HUES64 (cell line): ENCODE measurements around the gene PDE11A.
"Not testable (repeated sequence)": the region's sequence is repeated elsewhere in the genome, so short reads cannot be mapped to it uniquely, and the experiment has no call there.

Source experiments
- H3K27ac ChIP-seq: 2 replicates; pipeline ENCODE4 v1.7.0; 2013; ENCODE audit warnings: low read depth, low read length, inconsistent platforms
- H3K27me3 ChIP-seq: 2 replicates; pipeline ENCODE4 v1.6.1; 2013; ENCODE audit warnings: mild to moderate bottlenecking, low read length; ENCODE audit not compliant: insufficient read depth
- H3K36me3 ChIP-seq: 2 replicates; pipeline ENCODE4 v1.6.1; 2013; ENCODE audit warnings: mild to moderate bottlenecking, low read length; ENCODE audit not compliant: insufficient read depth
- H3K4me1 ChIP-seq: 2 replicates; pipeline ENCODE4 v1.6.1; 2013; ENCODE audit warnings: mild to moderate bottlenecking, low read length, moderate library complexity; ENCODE audit not compliant: insufficient read depth
- H3K4me3 ChIP-seq: 2 replicates; pipeline ENCODE4 v1.5.1; 2013; ENCODE audit warnings: mild to moderate bottlenecking, low read length, moderate library complexity
- H3K9ac ChIP-seq: 2 replicates; pipeline ENCODE4 v1.6.1; 2013; ENCODE audit warnings: mild to moderate bottlenecking, low read depth, low read length
- H3K9me3 ChIP-seq: 2 replicates; pipeline ENCODE4 v1.6.1; 2013; ENCODE audit warnings: low read depth, low read length; ENCODE audit not compliant: insufficient read depth
- whole genome bisulfite sequencing: fragments of 150-250, 120-280 bp; methylation state at CpG from one replicate; pipeline ENCODE4 v1.1.7; 2013; ENCODE audit warnings: missing lambda C conversion rate; 5-methylcytosine and 5-hydroxymethylcytosine counted together

PDE11A gene

DNA sequence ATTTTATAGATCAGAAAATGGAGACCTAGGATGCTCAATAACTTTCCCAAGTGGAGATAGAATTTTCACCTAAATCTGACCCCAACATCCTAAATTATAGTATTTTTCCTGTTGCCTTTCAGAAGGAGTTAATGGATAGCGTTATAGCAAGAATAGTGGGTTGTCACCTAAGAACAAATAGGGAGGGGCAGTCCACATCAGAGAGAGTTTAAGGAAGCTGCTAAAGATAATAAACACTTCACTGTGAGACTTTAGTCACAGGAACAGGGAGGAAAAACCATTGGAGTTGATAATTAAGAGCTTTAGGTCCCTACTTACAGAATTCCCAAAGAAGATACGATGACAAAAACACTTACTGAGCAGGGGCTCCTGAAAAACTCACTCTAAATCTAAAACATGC is 229.4 kb downstream of the PDE11A start:
- Histone ChIP-seq H3K27me3 (no peaks in the 10 kb centered on the region), H3K36me3 (no peaks in the 10 kb centered on the region), H3K9me3 (peaks cover 3% of the 10 kb centered on the region), H3K4me3 (no peak overlapping the region), H3K9ac (no peak overlapping the region), H3K4me1 (no peaks in the 10 kb centered on the region), H3K27ac (no peak overlapping the region)
- WGBS, result 86% methylated on average over 1 of the region's 2 CpGs

DNA sequence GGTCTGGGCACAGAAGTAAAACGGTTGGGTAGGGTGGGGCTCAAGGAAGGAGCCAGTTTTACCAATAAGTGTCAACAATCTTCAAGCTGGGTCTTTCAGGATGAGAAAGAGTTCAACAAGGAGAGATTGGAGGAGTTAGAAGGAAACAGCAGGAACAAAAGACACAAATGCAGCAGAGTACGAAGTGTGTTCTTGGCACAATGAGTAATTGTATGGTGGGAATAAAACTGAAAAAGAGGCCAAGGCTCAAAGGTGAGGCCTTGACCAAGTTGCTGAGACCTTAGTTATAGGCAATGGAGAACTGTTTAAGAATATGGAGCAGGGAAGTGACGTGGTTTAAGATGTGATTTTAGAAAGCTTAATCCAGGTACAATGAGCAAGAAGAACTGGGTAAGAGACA is 230.3 kb downstream of the PDE11A start:
- Histone ChIP-seq H3K9ac (no peak overlapping the region), H3K27me3 (no peaks in the 10 kb centered on the region), H3K36me3 (no peaks in the 10 kb centered on the region), H3K4me3 (no peak overlapping the region), H3K4me1 (no peaks in the 10 kb centered on the region), H3K27ac (no peak overlapping the region), H3K9me3 (peaks cover 13% of the 10 kb centered on the region)
- 85% methylated on average over 3 of the region's 3 CpGs for WGBS

DNA sequence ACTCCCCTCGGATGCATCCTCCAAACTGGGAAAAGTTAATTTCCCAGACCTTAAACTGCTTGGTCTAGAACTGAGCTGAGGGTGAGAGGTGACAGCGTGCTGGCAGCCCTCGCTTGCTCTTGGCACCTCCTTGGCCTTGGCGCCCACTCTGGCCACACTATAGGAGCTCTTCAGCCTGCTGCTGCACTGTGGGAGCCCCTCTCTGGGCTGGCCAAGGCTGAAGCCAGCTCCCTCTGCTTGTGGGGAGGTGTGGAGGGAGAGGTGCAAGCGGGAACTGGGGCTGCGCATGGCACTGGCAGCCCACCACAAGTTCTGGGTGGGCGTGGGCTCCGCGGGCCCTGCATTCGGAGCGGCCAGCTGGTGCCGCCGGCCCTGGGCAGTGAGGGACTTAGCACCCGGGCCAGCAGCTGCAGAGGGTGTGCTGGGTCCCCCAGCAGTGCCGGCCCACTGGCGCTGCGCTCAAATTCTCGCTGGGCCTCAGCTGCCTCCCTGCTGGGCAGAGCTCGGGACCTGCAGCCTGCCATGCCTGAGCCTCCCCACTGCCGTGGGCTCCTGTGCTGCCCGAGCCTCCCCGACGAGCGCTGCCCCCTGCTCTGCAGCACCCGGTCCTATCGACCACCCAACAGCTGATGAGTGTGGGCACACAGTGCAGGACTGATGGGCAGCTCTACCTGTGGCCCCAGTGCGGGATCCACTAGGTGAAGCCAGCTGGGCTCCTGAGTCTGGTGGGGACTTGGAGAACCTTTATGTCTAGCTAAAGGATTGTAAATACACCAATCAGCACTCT is 237.0 kb downstream of the PDE11A start:
- H3K27me3 ChIP-seq, H3K27ac ChIP-seq, H3K4me1 ChIP-seq, H3K36me3 ChIP-seq, H3K4me3 ChIP-seq, H3K9ac ChIP-seq: not testable (repeated sequence)
- 94% methylated on average over 27 of the region's 27 CpGs for WGBS
- peaks cover 47% of the 10 kb centered on the region for H3K9me3 ChIP-seq

DNA sequence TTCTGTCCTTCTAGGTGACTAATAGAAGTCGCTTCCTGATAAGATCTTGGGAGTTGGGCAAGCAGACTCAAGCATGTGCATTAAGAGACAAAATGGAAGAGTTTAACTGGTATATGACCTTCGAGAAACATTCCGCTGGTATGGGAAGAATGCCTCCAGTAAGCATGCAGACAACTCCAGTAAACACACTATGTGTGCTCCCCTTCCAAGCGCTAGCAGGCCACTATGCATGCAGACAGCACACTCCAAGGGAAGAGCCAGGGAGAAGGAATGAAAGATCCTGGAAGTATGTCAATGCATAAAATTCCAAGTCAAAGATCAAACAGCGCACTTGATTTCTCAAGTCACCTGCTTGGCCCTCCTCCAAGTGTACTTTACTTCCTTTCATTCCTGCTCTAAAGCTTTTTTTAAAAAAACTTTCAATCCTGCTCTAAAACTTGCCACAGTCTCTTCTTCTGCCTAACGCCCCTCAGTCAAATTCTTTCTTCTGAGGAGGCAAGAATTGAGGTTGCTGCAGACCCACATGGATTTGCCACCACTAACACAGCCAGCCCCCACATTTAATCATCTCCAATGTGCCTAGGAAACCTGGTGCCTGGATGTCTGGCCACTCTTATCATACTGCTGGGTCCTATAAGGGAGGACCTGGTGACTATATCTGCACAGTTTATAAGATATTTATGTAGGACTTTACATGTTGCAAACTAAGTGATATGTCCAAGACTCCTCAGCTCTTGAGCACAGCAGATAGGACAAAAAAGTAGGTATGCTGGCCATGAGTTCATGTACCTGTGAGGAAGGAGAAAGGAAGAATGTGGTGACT is 239.8 kb downstream of the PDE11A start:
- Histone ChIP-seq H3K9ac (no peak overlapping the region), H3K36me3 (no peaks in the 10 kb centered on the region), H3K27ac (no peak overlapping the region), H3K4me1 (no peaks in the 10 kb centered on the region), H3K27me3 (no peaks in the 10 kb centered on the region), H3K4me3 (no peak overlapping the region), H3K9me3 (peaks cover 41% of the 10 kb centered on the region)
- WGBS, result 93% methylated on average over 6 of the region's 6 CpGs

DNA sequence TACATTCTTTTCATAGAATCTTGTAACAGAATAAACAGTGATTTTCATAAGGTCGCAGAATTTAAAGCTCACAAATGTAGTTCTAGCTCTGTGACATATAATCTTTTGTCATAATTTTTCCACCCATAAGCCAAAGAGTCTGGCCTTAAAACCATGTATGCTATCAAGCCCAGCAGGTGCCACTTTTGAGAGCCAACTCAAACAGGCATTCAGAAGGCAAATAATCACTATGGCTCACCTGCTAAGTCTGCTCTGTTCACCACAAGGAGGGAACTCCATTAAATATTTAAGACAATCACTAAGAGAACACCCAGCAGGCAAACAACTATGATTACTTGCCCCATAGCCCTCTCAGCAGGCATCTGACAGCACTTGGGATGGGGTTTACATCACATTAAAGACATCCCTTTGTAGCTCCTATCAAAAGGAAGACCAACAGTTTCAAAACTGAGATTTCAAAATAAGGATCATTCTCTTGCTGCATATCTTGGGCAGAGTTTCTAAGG is 241.6 kb downstream of the PDE11A start:
- no peak overlapping the region for H3K27ac ChIP-seq
- no peaks in the 10 kb centered on the region for H3K4me1 ChIP-seq
- H3K9me3 ChIP-seq, result peaks cover 30% of the 10 kb centered on the region
- WGBS, result 100% methylated on average over 1 of the region's 1 CpG
- H3K4me3 ChIP-seq, result no peak overlapping the region
- no peaks in the 10 kb centered on the region for H3K36me3 ChIP-seq
- no peaks in the 10 kb centered on the region for H3K27me3 ChIP-seq
- H3K9ac ChIP-seq, result no peak overlapping the region

DNA sequence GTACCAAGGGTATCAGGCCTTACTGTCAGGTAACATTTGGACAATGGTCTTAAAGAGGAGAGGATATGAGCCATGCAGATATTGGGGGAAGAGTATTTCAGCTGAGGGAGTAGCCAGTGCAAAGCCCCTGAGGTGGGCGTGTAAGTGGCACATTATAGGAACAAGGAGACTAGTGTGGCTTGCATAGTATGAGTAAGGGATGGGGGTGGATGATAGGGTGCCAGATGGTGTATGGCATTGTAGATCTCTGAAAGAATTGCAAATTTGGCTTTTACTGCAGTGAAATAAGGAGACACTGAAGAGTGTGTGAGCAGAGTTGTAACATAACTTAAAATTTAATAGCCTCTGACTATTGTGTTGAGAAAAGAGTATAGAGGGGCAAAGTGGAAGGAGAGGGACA is 244.0 kb downstream of the PDE11A start:
- H3K9me3 ChIP-seq, result 0 out of 2 replicates have a peak, but pooled peaks cover 7% of the 10 kb centered on the region
- H3K9ac ChIP-seq, result no peak overlapping the region
- no peak overlapping the region for H3K27ac ChIP-seq
- H3K4me3 ChIP-seq, result no peak overlapping the region
- no peaks in the 10 kb centered on the region for H3K4me1 ChIP-seq
- 87% methylated on average over 1 of the region's 1 CpG for WGBS
- no peaks in the 10 kb centered on the region for H3K36me3 ChIP-seq
- H3K27me3 ChIP-seq, result no peaks in the 10 kb centered on the region

DNA sequence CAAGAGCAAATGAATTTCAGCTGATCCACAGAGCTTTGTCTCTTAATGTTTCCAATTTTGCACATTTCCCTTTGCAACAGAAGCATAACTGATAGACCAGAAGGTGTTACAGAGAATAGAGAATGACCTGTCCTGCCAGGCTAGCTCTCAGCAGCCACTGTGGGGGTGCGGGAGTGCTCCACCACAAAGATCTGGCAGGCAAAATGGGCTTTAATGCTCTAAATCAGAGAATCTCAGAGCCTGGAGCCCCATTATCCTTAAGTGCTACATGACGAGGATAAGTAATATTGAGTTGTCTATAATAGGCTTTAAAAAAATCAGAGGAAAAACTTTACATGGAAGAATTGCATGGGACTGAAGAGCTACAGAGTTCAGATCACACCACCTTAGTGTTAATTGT is 245.7 kb downstream of the PDE11A start:
- 93% methylated on average over 2 of the region's 2 CpGs for WGBS
- H3K9ac ChIP-seq, result no peak overlapping the region
- no peaks in the 10 kb centered on the region for H3K4me1 ChIP-seq
- no peaks in the 10 kb centered on the region for H3K27me3 ChIP-seq
- H3K4me3 ChIP-seq, result no peak overlapping the region
- H3K27ac ChIP-seq, result no peak overlapping the region
- no peaks in the 10 kb centered on the region for H3K36me3 ChIP-seq
- H3K9me3 ChIP-seq, result no peaks in the 10 kb centered on the region

DNA sequence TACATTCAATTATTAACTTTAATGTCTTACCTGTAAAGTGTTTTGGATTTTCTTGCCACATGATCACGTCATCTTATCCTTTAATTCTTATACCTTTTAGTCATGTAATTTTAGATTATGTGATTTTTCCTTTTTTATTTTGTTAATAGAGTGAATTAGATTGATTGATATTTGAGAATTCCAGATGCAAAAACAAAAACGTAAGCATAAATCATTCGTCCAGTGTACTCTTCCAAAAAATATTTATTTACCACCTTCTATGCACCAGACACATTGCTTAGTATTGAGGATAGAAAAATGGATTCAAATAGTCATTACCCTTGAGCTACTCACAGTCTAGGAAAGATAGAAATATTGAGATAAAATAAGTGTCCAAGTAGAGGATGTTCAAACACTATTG is 249.6 kb downstream of the PDE11A start:
- no peak overlapping the region for H3K9ac ChIP-seq
- H3K4me3 ChIP-seq, result no peak overlapping the region
- no peaks in the 10 kb centered on the region for H3K9me3 ChIP-seq
- H3K36me3 ChIP-seq, result no peaks in the 10 kb centered on the region
- H3K27me3 ChIP-seq, result no peaks in the 10 kb centered on the region
- no peak overlapping the region for H3K27ac ChIP-seq
- H3K4me1 ChIP-seq, result no peaks in the 10 kb centered on the region
- WGBS, result no CpG with 5 or more reads among the region's 3 CpGs

DNA sequence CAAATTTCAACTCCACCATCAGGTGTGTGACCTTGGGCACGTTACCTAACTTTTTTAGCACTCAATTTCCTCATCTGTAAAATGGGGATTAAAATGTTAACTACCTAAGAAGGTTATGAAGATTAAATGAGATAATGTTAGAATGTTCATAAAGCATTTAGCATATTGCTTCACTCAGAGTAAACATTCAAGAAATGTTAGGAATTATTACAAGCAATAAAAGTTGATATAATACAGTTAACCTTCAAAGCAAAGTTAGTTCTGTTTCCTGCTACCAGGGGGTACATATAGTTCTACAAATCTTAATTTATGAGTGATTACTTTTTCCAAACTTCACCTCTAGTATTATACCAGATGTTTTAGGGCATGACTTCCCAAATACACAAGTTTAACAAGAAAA is 254.2 kb downstream of the PDE11A start:
- Histone ChIP-seq H3K36me3 (no peaks in the 10 kb centered on the region), H3K9ac (no peak overlapping the region), H3K4me3 (no peak overlapping the region), H3K27me3 (no peaks in the 10 kb centered on the region), H3K4me1 (no peaks in the 10 kb centered on the region), H3K9me3 (no peaks in the 10 kb centered on the region), H3K27ac (no peak overlapping the region)
- no CpG with 5 or more reads among the region's 1 CpG for WGBS

DNA sequence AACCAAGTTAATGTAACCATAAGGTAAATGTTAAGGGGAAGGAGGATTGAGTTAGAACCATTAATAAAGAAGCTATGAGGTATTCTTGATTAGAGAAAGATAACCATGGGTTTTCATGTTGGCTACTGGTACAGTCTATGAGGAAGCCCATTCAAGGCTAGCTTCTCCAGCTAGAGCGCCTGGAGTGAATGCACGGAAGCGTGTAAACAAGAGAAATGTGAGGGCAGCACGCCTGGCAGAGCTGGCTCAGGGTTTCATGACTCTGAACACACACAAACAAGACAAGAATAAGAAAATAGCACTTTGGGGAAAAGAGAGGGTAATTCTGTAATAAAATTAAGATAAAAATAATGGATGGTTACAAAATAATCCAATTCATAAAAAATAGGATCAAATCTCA is 255.3 kb downstream of the PDE11A start:
- Histone ChIP-seq H3K27ac (no peak overlapping the region), H3K36me3 (no peaks in the 10 kb centered on the region)
- 93% methylated on average over 3 of the region's 4 CpGs for WGBS

DNA sequence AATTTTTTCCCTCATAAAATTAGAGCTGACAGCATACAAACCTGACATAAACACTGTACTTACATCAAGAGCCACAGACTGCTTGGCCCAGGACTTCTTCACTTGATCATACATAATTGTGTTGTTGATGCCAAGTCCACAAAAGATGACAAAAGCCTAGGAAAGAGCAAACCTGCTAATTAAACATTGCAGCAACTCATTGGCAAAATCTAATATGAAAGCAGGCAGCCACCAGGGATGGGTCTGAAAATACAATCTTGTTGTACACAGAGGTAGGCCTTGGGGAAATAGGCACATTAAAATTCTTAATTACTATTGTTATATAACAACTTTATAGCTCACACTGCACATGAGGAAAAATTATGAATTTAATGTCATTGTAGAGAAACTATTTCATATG is 255.8 kb downstream of the PDE11A start:
- H3K36me3 ChIP-seq, result no peaks in the 10 kb centered on the region
- no peaks in the 10 kb centered on the region for H3K27me3 ChIP-seq
- H3K9me3 ChIP-seq, result no peaks in the 10 kb centered on the region; the same call in 1 of the 2 replicates
- no peak overlapping the region for H3K4me3 ChIP-seq
- H3K27ac ChIP-seq, result no peak overlapping the region
- no peaks in the 10 kb centered on the region for H3K4me1 ChIP-seq
- H3K9ac ChIP-seq, result no peak overlapping the region

More for the DNA sequence above, 255.3 kb downstream of the PDE11A start:
- H3K9ac ChIP-seq, result no peak overlapping the region
- H3K4me1 ChIP-seq, result no peaks in the 10 kb centered on the region
- no peaks in the 10 kb centered on the region; the same call in 1 of the 2 replicates for H3K9me3 ChIP-seq
- no peak overlapping the region for H3K4me3 ChIP-seq
- H3K27me3 ChIP-seq, result no peaks in the 10 kb centered on the region
